ENCODE data around the gene TBC1D10B.
"Not testable (repeated sequence)": the region's sequence is repeated elsewhere in the genome, so short reads cannot be mapped to it uniquely, and the experiment has no call there.

TBC1D10B gene

DNA sequence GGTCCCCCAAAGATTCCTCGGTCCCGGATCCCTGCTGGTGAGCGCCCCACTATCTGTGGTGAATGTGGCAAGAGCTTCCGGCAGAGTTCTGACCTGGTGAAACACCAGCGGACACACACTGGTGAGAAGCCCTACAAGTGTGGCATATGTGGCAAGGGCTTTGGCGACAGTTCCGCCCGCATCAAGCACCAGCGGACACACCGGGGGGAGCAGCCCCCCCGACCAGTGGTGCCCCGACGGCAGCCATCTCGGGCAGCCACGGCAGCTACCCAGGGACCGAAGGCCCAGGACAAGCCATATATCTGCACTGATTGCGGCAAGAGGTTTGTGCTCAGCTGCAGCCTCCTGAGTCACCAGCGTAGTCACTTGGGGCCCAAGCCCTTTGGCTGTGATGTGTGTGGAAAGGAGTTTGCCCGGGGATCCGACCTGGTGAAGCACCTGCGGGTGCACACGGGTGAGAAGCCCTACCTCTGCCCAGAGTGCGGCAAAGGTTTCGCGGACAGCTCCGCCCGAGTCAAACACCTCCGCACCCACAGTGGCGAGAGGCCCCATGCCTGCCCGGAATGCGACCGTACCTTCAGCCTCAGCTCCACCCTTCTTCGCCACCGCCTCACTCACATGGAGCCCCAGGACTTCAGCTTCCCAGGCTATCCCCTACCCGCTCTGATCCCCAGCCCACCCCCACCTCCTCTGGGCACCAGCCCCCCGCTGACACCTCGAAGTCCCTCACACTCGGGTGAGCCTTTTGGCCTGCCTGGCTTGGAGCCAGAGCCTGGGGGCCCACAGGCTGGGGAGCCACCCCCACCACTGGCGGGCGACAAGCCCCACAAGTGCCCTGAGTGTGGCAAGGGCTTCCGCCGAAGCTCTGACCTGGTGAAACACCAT is 27.7 kb upstream of the TBC1D10B start:
- no peak for DNase-seq (ENCODE audit: low read depth in 3 of 3)

DNA sequence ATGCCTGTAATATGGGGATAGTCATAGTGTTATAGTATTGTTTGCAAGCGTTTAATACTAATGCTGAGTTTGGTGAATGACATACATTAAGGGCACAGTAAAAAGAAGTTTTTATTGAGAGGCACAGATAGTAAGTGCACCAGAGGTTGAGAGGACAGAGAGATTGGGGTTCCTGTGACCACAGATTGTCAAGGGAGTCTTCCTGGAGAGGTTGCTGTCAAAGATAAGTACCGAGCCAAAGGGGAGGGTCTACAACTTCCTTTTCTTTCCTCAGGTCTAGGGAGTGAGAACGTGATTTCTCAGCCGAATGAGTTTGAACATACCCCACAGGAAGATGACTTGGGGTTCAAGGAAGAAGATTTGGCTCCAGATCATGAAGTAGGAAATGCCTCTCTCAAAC is 26.8 kb upstream of the TBC1D10B start:
- DNase-seq (ENCODE audit: low read depth in 3 of 3), result no peak

DNA sequence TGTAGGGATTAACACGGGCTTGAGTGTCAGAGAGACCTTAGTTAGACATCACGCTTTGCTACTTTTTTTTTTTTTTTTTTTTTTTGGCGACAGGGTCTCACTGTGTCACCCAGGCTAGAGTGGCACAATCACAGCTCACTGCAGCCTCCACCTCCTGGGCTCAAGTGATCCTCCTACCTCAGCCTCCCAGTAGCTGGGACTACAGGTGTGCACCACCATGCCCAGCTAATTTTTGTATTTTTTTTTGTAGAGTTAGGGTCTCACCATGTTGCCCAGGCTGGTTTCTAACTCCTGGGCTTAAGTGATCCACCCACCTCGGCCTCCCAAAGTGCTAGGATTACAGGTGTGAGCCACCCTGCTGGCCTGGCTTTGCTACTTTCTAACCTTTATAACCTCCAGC is 26.3 kb upstream of the TBC1D10B start:
- DNase-seq (ENCODE audit: low read depth in 3 of 3), result not testable (repeated sequence)

DNA sequence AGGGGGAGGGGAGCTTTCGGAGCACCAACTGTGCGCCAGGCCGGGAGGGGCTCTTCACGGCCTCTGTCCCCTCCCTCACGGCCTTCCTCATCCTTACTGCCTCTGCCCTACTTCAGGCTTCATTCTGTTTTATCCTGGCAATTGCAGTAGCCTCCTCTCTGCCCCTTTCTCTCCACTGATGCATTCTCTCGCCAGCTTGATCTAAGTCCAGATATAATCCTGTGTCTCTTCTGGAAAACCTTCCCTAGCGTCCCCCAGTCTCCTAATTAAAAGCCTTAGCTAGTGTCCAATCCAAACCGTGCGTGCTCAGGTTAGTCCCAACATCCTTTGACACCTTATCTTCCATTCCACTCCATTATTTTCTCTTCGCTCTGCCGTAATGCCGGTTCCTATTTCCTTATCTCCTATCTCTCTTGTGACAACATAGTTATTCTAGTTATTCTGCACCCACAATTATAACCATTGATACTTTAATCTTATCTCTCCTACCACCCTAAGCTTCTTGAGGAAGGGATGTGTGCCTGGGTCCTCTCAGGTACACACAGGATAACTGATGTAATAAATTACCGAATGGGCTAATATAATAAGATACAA is 25.8 kb upstream of the TBC1D10B start:
- DNase-seq (ENCODE audit: low read depth in 3 of 3), result no peak

DNA sequence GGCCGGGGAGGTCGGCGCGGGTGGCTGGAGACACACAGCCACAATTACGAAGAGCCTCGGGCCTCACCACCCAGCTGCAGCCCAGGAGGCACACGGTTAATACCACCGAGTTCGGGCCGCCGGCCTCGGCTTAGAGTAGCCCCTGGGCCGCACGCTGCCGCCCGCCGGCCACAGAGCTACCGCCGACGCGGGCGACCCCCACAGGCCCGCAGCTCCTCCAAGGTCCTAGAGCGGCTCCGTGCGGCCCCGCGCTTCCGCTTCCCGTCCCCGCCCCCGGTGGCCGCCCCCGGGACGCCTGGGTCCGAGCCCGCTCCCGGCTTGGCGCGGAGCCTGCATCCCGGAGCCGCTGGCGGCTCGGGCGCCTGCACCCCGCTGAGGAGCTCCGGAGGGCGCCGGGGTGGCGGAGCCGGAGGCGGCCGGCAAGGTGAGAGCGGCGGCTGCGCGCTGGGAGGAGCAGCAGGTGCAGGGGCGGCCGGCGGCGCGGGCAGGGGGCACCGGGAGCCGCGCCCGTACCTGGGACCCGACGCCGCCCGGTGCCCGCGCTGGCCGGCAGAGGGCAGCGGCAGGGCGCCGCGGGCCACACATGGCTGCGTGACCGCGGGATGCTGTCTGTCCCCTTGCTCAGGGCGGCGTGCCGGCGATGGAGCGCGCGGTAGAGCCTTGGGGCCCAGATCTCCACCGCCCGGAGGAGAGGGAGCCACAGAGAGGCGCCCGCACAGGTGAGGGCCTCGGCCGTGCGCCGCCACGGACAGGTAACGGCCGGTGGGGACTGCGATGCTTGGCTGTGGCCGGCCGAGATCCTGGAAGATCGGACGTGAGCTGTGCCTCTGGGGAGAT is 25.1 kb upstream of the TBC1D10B start, which contains the start of gene ZNF48:
ZNF48 (plus strand) TSS at position 266 of the 837 bp plus-strand sequence; CDS start at position 641, 375 bp downstream.
- DNase-seq (ENCODE audit: low read depth in 3 of 3), result peak in 1 of 3 donors; percentile 53

DNA sequence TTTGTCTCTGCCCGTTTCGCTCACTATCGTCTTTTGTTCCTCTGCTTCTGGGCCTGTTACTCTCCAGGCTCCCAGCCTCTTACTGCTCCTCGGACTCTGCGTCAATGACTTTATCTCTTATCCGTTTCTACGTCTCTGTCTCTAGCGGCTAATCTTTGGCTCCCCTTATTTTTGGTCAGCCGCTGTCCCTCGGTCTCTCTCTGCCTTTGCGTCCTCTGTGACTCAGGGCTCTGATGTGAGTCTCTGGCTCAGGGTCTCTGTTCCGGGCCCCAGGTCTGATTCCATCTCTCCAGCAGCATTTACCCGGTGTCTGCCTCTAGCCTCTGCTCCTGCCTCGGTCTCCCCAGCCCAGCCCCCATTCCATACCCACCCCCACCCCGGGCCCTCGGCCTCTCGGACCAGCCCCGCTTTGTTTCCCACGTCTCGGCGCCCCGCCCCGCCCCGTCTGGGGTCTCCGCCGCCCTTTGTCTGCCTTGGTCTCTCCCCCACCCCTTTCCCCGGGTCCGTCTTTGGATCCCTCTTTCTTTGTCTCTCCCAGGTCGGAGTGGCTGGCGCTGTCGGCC is 24.4 kb upstream of the TBC1D10B start:
- no peak for DNase-seq (ENCODE audit: low read depth in 3 of 3)

DNA sequence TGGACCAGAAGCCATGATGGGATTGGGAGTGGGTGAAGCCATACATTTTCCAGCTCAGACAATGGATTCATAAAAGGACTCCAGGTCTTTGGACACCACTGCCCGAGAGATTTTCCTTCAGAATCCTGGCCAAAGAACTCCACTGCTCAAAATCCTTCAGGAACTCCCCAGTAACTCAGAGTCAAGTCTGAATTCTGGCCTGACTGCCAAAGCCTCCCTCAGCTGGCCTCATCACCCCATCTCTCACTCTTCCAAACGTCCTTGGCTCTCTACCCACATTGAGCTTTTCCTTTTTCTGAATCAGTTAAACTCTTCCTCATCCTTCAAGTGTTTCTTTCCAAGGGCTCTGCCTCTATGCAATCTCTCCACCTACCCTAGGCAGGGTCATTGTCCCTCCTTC is 13.2 kb upstream of the TBC1D10B start:
- no peak for DNase-seq (ENCODE audit: low read depth in 3 of 3)

DNA sequence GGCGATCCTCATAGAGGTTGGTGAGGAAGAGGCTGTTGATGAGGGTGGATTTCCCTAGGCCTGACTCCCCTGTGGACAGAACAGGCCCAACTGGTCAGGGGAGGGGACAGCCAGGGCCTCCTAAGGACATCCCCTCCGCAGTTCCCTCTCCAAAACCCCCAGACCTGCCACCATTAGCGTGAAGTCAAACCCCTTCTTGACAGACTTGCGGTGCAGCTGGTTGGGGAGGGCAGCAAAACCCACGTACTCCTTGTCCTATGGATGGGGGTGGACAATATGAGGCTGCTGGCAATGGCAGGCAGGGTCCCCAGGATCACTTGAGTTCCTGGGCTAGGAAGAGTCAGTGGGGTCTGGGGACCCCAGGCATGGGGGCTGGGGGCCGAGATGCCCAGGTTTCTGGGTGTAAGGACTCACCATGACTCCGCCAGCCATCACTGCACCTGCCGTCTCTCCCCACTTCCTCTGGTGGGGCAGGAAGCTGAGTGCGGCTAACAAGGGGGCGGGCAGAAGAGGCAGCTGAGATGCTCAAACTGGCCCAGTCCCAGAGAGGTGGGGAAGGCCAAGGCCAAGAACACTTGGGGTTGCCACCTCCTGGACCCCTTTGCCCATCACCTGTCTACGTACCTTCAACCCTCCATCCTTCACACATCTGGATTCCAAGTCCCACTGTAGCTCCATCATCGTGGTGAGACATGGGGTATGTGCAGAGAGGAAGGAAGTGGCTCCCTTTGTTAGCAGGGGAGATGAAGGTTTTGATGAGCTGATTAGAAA is 12.0 kb upstream of the TBC1D10B start, which contains the start of gene SEPTIN1:
SEPTIN1 (minus strand) TSS at position 451 of the 771 bp plus-strand sequence; CDS start at position 432, 19 bp downstream.
- DNase-seq (ENCODE audit: low read depth in 3 of 3), result peak; percentile 50 to 74 (median 62)

DNA sequence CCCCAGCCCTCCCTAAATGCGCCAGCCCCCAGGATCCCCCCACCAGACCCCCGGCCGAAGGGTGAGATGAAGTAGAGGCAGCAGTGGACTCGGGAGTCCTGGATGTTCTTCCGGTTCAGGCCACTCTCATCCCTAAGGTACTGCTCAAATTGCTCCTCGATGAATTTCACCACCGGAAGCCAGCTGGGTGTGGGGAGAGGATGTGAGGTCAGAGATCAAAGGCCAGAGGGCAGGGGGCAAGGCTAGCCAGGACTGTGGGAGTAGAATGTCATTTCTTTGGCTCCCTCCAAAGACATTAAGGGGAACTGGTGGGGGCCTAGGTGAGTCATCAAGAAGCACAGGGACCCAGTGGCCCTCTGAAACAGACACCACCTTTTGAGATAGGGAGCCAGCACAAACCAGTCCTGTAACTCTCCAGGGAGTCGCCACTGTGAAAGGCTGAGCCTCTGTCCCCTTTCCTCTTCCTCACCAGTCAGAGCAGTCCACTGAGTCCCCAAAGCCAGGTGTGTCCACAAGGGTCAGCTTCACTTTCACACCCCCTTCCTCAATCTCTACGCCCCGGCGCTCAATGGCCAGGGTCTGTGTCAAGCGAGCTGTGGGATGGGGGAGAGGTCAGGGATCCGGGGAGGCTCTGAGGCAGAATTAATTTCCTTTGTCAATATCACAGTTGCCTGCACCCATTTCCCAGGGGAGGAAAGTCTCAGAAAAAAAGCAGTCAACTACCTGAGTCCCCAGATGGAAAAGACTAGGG is 11.2 kb upstream of the TBC1D10B start:
- no peak for DNase-seq (ENCODE audit: low read depth in 3 of 3)

DNA sequence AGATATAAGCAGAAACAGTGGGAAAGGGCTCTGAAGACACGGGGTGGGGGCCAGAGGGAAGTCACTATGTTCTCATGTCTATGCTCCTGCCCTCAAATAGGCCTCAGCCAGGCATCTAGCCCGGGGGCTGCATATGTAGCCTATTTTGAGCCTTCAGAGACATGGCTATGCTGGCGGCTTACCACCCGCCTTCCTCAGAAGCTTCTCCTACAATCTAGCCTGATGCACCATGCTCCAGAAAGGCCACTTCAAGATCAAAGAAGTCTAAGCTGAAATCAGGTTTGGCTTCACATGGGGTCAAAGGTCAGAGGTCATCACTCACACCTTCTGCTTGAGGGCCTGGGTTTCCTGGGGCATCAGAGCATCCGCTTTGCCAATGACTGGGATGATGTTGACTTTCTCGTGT is 10.5 kb upstream of the TBC1D10B start:
- DNase-seq (ENCODE audit: low read depth in 3 of 3), result no peak

DNA sequence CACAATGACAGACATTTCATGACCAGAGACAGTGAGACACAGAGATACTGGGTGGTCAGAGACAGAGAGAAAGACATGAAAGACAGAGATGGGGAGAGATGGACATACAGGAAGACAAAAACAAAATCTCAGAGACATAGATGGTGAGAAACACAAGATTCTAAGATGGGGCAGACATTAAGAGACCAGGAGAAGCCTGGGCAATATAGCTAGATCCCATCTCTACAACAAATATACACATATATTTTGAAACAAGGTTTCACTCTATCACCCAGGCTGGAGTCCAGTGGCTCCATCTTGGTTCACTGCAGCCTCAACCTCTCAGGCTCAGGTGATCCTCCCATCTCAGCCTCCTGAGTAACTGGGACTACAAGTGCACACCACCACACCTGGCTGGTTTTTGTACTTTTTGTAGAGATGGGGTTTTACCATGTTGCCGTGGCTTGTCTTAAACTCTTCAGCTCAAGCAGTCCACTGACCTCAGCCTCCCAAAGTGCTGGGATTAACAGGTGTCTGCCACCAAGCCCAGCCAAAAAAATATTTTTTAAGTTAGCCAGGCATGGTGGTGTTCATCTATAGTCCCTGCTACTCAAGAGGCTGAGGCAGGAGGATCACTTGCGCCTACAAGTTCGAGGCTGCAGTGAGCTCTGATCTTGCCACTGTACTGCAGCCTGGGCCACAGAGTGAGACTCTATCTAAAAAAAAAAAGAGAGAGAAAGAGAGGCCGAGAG is 9.9 kb upstream of the TBC1D10B start:
- DNase-seq (ENCODE audit: low read depth in 3 of 3), result no peak

DNA sequence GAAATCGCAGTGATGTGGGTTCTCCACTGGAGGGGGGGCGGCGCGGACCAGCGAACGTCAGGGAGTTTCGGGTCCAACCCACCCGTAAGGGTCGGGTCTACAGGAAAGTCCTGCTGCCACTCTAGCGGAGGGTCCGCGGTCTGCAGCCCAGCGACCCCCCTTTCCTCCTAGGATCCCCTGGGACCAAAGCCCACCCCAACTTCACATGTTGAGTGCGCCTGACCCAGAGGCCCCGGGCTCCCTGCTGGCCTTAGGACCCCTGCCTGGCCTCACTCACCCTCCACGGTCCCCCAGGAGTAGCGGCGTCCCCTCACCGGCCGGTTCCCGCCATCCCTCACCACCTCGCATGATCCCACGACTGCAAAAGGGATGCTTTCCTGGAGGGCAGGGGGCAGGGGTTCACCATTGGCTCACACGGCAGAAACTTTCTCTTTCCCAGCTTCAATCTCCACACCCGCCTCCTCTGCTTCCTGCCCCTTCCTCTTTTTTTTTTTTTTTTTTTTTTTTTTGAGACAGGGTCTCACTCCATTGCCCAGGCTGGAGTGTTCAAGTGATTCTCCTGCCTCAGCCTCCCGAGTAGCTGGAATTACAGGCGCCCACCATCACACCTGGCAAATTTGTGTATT is 9.0 kb upstream of the TBC1D10B start:
- DNase-seq (ENCODE audit: low read depth in 3 of 3), result no peak

DNA sequence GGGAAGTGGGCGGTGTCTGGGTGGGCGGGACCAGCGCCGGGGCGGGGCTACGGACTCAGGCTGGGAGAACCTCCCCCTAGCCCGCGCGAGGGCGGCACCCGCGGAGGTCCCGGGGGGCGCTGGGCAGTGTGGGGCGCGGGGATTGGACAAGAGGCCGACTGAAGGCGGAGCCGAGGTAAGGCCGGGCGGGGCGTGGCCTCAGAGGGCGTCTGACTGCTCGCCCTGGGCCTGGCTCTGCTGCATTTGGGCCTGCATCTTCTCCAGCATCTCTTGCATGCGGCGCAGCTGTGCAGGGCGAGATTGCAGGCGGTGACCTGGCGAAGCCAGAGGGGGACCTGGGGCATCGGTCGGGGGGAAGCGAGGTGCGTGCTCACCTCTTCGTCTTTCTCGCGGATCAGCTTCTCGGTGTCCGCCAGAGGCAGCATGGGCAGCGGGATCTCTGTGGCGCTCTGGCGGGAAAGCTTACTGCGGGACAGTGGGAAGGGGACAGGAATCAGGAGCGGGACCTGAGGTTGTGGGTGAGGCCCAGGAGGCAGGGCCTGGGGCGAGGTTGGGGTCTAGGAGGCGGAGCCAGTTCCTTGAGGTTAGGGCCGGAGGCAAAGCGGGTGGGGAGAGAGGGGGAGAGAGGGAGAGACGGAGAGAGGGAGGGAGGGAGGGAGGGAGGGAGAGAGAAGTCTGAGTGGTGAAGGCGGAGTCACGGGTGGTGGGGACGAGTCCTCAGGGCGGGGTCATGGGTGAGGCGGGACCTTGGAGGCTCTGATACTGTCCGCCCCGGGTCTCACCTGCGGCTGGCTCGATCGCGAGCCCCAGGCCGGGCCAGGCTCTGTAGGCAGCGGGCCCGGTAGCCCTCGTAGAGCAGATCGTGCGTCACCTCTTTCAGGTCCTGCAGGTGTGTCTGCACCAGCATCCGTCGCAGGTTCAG is 8.2 kb upstream of the TBC1D10B start:
- DNase-seq (ENCODE audit: low read depth in 3 of 3), result peak; percentile 99 to 100 (median 99)

DNA sequence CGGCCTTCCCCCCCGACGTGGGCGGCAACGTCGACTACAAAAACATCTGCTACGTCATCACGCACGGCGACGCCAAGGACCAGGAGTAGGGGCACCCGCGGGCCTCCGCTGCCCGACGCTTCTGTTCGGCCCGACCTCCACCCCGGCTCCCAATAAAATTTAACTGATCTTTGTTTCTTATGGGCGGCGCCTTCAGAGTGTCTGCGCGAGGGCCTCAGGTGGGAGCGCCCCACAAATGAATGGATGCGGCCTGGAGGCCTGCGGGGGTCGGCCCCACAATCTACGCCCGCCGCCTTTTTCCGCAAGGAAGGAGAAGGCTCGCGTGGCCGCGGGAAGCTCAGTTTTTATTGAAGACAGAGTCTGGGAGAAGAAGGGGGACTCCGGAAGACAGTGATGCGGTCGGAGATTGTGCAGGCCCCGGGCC is 7.5 kb upstream of the TBC1D10B start:
- DNase-seq (ENCODE audit: low read depth in 3 of 3), result peak; percentile 66 to 78 (median 74)

DNA sequence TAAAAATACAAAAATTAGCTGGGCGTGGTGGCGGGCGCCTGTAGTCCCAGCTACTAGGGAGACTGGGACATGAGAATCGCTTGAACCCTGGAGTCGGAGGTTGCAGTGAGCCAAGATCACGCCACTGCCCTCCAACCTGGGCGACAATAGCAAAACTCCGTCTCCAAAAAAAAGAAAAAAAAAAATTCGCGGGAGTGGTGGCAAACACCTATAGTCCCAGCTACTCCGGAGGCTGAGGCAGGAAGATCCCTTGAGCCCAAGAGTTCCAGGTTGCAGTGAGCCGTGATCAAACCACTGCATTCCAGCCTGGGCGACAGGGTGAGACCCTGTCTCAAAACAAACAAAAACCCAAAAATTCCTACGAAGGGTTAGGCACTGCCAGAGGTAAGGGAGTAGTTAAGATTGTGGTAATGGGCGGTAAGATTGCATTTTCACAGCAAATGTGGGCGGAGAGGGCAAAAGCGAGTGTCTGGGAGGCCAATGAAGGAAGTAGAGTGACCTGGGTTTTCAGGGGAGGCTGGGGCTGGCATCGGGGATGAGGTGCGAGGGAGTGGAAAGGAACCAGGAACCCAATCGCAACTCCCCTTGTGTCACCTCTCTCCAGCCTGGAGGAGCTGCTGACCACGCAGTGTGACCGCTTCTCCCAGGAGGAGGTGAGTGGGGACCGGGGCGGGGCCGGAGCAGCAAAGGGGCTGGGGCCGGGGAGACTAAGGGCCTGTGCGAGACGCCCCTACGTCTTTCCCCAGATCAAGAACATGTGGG is 6.9 kb upstream of the TBC1D10B start:
- DNase-seq (ENCODE audit: low read depth in 3 of 3), result no peak

DNA sequence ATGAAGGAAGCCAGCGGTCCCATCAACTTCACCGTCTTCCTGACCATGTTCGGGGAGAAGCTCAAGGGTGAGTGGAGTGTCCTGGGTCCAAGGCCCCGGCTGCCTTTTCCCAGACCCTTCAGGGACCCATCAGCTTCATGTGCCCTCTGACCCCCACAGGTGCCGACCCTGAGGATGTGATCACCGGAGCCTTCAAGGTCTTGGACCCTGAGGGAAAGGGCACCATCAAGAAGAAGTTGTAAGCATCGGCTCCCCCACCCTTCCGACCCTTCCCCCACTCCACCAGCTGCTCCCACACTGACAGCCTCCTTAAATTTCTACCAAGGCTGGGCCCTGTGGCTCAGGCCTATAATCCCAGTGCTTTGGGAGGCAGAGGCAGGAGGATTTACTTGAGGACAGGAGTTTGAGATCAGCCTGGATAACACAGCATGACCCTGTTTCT is 6.2 kb upstream of the TBC1D10B start:
- DNase-seq (ENCODE audit: low read depth in 3 of 3), result no peak

DNA sequence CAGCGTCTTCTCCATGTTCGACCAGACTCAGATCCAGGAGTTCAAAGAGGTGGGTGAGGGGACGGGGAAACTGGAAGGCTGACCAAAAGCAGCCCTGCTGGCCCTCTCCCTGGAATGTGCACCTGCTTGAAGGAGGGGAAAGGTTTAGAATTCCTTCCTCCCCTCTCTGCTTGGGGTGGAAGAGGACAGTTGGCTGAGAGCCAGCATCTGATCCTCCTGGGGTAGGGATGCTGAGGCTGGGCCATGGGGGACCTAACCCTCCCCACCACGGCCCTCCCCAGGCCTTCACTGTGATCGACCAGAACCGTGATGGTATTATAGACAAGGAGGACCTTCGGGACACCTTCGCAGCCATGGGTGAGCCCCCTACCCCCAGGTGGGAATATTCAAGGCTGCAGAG is 5.6 kb upstream of the TBC1D10B start:
- DNase-seq (ENCODE audit: low read depth in 3 of 3), result no peak

Data from stimulated activated CD4-positive, alpha-beta T cell treated with anti-CD3 and anti-CD28 coated beads, TNF-alpha, amount 100 ng/mL, for 48 hours (primary cell).